BJ (cell line): Measurements from ENCODE around the gene TEX52. TPM values are rescaled to one million over a fixed set of nuclear protein-coding genes. Genes with fewer than 3 reads are reported as not detected.

ENCODE experiments used
- CTCF ChIA-PET: fragments of 350-600 bp; formaldehyde crosslinking; extraction: SDS; loops from one replicate; lab custom pipeline; 2021; ENCODE audit warnings: antibody characterized with exemption, inconsistent platforms; lab: Yijun Ruan, JAX
- POLR2A ChIA-PET: fragments of 300-600 bp; sonication (Branson Sonifier 250); formaldehyde crosslinking; extraction: SDS; loops from one replicate; lab custom pipeline; 2021; ENCODE audit warnings: antibody characterized with exemption; lab: Charles Lee
- DNase-seq: peaks from one replicate; pipeline ENCODE4 v3.0.0-alpha.2; 2011; ENCODE audit warnings: low read depth
- H3K27me3 ChIP-seq: 2 replicates; pipeline ENCODE4 v1.6.0; 2011; ENCODE audit warnings: low read length; ENCODE audit not compliant: control insufficient read depth, insufficient read depth
- H3K36me3 ChIP-seq: 2 replicates; pipeline ENCODE4 v1.5.1; 2011; ENCODE audit warnings: low read length; ENCODE audit not compliant: control insufficient read depth, insufficient read depth
- H3K4me3 ChIP-seq: 2 replicates; pipeline ENCODE4 v1.5.1; 2011; ENCODE audit warnings: low read depth, mild to moderate bottlenecking, control low read depth, low read length
- polyA plus RNA-seq: library from polyadenylated mRNA; depleted of rRNA; stranded (reverse); fragments of >200 nt; gene quantifications from 2 replicates; pipeline ENCODE4 v1.2.3, GENCODE V29; 2011
- TF ChIP-seq, protein P1 (sequence below): IDR thresholded peaks from 2 replicates; pipeline ENCODE4 v1.5.1; 2011; ENCODE audit warnings: low read depth, mild to moderate bottlenecking, control low read depth, inconsistent platforms, low read length, moderate library complexity; ENCODE audit not compliant: insufficient read depth

TEX52 gene
- polyA plus RNA-seq, 1 experiment: not detected

DNA sequence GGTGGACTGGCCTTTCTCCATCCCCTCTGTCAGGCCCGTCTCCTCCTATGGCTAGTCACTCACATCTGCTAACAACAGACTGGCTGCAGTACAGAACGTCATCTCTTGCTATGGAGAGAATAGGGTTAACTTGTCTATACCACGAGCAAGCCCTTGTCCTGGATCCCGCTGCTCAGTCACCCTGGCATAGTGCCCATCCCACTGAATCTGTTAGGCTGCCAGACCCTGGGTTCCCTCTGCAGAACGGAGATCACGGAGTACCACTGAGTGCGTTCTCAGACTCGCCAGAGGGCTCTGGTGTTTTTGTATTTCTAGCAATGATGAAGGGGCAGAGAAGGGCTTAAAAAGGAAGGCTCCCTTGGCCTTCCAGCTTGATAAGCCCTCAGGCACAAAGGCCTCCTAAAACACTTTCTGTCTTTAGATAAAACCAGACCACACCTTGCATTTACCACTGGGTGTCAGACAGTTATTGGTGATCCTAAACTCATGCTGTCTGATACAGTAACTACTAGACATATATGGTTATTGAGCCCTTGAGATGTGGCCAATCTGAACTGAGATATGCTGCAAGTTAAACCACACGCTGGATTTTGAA is 15.7 kb downstream of the TEX52 start:
- Histone ChIP-seq H3K27me3 (no peaks in the 10 kb centered on the region), H3K4me3 (no peak overlapping the region), H3K36me3 (no peaks in the 10 kb centered on the region)
- TF ChIP-seq, protein P1, sequence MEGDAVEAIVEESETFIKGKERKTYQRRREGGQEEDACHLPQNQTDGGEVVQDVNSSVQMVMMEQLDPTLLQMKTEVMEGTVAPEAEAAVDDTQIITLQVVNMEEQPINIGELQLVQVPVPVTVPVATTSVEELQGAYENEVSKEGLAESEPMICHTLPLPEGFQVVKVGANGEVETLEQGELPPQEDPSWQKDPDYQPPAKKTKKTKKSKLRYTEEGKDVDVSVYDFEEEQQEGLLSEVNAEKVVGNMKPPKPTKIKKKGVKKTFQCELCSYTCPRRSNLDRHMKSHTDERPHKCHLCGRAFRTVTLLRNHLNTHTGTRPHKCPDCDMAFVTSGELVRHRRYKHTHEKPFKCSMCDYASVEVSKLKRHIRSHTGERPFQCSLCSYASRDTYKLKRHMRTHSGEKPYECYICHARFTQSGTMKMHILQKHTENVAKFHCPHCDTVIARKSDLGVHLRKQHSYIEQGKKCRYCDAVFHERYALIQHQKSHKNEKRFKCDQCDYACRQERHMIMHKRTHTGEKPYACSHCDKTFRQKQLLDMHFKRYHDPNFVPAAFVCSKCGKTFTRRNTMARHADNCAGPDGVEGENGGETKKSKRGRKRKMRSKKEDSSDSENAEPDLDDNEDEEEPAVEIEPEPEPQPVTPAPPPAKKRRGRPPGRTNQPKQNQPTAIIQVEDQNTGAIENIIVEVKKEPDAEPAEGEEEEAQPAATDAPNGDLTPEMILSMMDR: no peak
- DNase-seq: no peak
- POLR2A ChIA-PET: no interaction called here
- CTCF ChIA-PET: no interaction called here

DNA sequence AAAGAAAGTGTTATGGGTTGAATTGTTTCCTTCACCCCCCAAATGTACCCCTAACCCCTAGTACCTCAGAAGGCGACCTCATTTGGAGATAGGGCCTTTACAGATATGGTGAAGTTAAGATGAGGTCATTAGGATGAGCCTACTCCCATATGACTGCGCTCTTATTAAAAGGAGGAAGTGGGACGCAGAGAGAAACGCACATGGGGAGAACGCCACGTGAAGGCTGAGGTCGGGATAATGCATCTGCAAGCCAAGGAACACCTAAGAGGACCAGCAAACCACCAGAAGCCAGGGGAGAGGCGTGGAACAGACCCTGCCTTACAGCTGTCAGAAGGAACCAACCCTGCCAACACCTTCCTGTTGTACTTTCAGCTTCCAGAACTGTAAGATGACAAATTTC is 20.3 kb downstream of the TEX52 start:
- DNase-seq: no peak
- peaks cover 2% of the 10 kb centered on the region for H3K27me3 ChIP-seq
- ChIA-PET CTCF (interaction anchor here (1.0 to 1.9 kb wide), 2 partner anchors 8 to 198 kb away, joined by 3 to 6 read pairs; no protein-coding TSS in a partner anchor), POLR2A (no interaction called here)
- TF ChIP-seq, protein P1: no peak
- no peak overlapping the region for H3K4me3 ChIP-seq
- H3K36me3 ChIP-seq: no peaks in the 10 kb centered on the region

GRCh38 chr12:2835691-2836403 is 21.0 kb downstream of the TEX52 start:
- TF ChIP-seq, protein P1: no peak
- ChIA-PET POLR2A (interaction anchor here (0.5 kb wide), 1 partner anchor 10 kb away, joined by 3 read pairs; no protein-coding TSS in a partner anchor), CTCF (interaction anchor here (0.6 to 1.9 kb wide), 5 partner anchors 9 to 223 kb away, joined by 3 to 6 read pairs (median 3); no protein-coding TSS in a partner anchor)
- no peak for DNase-seq
- H3K36me3 ChIP-seq: no peaks in the 10 kb centered on the region
- peaks cover 2% of the 10 kb centered on the region for H3K27me3 ChIP-seq
- no peak overlapping the region for H3K4me3 ChIP-seq

DNA sequence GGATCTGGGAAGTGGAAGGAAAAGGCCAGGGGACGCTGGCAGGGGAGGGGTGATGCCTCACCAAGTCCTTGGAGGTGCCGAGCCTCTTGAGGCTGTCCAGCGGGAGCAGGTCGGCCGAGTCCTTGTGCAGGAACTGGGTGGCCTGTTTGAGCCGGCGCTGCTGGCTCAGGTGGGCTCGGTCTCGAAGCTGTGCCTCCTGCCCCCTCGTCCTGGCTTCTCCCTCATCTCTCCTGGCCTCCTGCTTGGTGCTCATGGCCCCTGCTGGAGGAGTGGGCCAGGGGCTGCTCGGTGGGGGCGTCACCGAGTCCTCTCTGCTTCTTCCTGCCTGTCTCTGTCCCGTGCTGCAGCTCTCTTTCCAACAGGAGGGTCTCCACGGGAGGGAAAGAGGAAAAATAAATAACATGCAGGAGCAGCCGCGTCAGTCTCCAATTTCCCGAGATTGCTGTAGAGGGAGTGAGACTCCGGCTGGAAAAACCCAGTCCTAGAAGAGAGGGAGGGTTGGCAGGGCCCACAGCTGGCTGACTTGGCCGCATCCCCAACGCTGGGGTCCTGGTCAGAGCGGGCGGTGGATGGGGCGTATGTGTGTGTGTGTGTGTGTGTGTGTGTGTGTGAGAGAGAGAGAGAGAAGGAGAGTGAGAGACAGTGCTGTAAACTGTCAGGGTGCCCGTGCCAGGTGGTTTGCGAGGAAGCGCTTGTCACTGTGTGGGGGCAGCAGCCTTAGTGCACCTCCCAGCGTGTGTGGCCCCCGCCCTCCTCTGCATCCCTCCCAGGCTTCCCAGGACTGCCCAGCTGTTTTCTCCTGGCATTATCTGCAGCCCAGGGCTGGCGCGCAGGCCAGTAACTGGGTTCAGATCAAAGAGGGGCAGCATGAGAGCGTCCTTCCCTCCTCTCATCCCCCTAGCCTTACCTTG is 22.0 kb downstream of the TEX52 start, which contains the start of gene NRIP2:
NRIP2 (minus strand) TSS at position 455 of the 911 bp plus-strand sequence; CDS start at position 403, 52 bp downstream.
- ChIA-PET POLR2A (interaction anchor here (0.5 kb wide), 1 partner anchor 11 kb away, joined by 3 read pairs; no protein-coding TSS in a partner anchor), CTCF (interaction anchor here (0.9 to 1.9 kb wide), 6 partner anchors 12 to 199 kb away, joined by 3 to 6 read pairs (median 3); no protein-coding TSS in a partner anchor)
- no peak within 1 kb of the TSS for H3K4me3 ChIP-seq
- H3K27me3 ChIP-seq: peaks cover 2% of the 10 kb centered on the region
- no peak for DNase-seq
- peaks cover 1% of the 10 kb centered on the region; the same call in 1 of the 2 replicates for H3K36me3 ChIP-seq
- TF ChIP-seq, protein P1: no peak
